ENCODE data around the gene TFF3.

The TFF3 gene

GRCh38 chr21:42349420-42350317 lies 34.5 kb upstream of the TFF3 start:
- ChIA-PET POLR2A (no interaction called here), CTCF (no interaction called here)
- no peak overlapping the region for H3K4me3 ChIP-seq (ENCODE audit: low read depth, low read length)
- DNase-seq (ENCODE audit: low read depth, low spot score) = no peak
- no peak for TF ChIP-seq CTCF (IDR thresholded peaks at IDR 0.05; ENCODE audit: insufficient read depth, low read length, missing control alignments)

GRCh38 chr21:42348762-42349161 lies 33.6 kb upstream of the TFF3 start:
- ChIA-PET POLR2A (no interaction called here), CTCF (no interaction called here)
- DNase-seq (ENCODE audit: low read depth, low spot score) = no peak
- H3K4me3 ChIP-seq (ENCODE audit: low read depth, low read length) = no peak overlapping the region
- no peak for TF ChIP-seq CTCF (IDR thresholded peaks at IDR 0.05; ENCODE audit: insufficient read depth, low read length, missing control alignments)

- ChIA-PET CTCF (no interaction called here), POLR2A (no interaction called here)
- TF ChIP-seq CTCF (IDR thresholded peaks at IDR 0.05; ENCODE audit: insufficient read depth, low read length, missing control alignments) = no peak
These were observed 32.6 kb upstream of the TFF3 start for GRCh38 chr21:42347601-42348327.

GRCh38 chr21:42346866-42347600 lies 31.8 kb upstream of the TFF3 start:
- H3K4me3 ChIP-seq (ENCODE audit: low read depth, low read length) = no peak overlapping the region
- ChIA-PET POLR2A (no interaction called here), CTCF (no interaction called here)
- no peak for DNase-seq (ENCODE audit: low read depth, low spot score)
- TF ChIP-seq CTCF (IDR thresholded peaks at IDR 0.05; ENCODE audit: insufficient read depth, low read length, missing control alignments) = no peak

More at GRCh38 chr21:42347601-42348327, 32.6 kb upstream of the TFF3 start:
- no peak for DNase-seq (ENCODE audit: low read depth, low spot score)
- H3K4me3 ChIP-seq (ENCODE audit: low read depth, low read length) = no peak overlapping the region

- no peak for TF ChIP-seq CTCF (IDR thresholded peaks at IDR 0.05; ENCODE audit: insufficient read depth, low read length, missing control alignments)
- no peak for DNase-seq (ENCODE audit: low read depth, low spot score)
- POLR2A ChIA-PET = no interaction called here
- CTCF ChIA-PET = no interaction called here
- H3K4me3 ChIP-seq (ENCODE audit: low read depth, low read length) = no peak overlapping the region
These were observed 31.2 kb upstream of the TFF3 start for GRCh38 chr21:42346441-42346840.

- CTCF ChIA-PET = no interaction called here
- no peak overlapping the region for H3K4me3 ChIP-seq (ENCODE audit: low read depth, low read length)
These were observed 29.4 kb upstream of the TFF3 start for GRCh38 chr21:42344631-42345030.

More at GRCh38 chr21:42344631-42345030, 29.4 kb upstream of the TFF3 start:
- no peak for TF ChIP-seq CTCF (IDR thresholded peaks at IDR 0.05; ENCODE audit: insufficient read depth, low read length, missing control alignments)
- POLR2A ChIA-PET = no interaction called here
- DNase-seq (ENCODE audit: low read depth, low spot score) = no peak
